Measurements from ENCODE around the gene MAP7. TPM values are rescaled to one million over a fixed set of nuclear protein-coding genes. Genes with fewer than 3 reads are reported as not detected.

Gene MAP7
- polyA plus RNA-seq, 2 of the 4 experiments (the other 2 are of a cell fraction), result 60.6 to 64.5 TPM

DNA sequence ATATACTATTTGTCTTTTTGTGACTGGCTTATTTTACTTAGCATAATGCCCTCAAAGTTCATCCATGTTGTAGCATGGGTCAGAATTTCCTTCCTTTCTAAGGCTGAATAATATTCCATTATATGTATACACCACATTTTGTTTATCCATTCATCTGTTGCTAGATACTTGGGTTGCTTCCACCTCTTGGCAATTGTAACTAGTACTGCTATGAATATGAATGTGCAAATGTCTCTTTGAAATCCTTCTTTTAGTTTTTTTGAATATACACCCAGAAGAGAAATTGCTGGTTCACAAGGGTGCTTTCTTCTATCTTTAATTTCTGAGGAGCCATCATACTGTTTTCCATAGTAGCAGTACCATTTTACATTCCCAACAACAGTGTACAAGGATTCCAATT, 21.3 kb upstream of the MAP7 start:
- no peak overlapping the region for H3K27ac ChIP-seq
- no peaks in the 10 kb centered on the region for H3K9me3 ChIP-seq
- ChIA-PET CTCF (no interaction called here), POLR2A (no interaction called here)
- no peak overlapping the region for H3K4me2 ChIP-seq
- no peak for TF ChIP-seq KDM5A (IDR thresholded peaks at IDR 0.05)
- no peak for TF ChIP-seq JUN (IDR thresholded peaks at IDR 0.05)
- no peak for TF ChIP-seq RARB (CRISPR knock-in tag; IDR thresholded peaks at IDR 0.05)
- no peak for TF ChIP-seq POLR2A (IDR thresholded peaks at IDR 0.05; ENCODE audit: low read length)
- TF ChIP-seq, protein P1, sequence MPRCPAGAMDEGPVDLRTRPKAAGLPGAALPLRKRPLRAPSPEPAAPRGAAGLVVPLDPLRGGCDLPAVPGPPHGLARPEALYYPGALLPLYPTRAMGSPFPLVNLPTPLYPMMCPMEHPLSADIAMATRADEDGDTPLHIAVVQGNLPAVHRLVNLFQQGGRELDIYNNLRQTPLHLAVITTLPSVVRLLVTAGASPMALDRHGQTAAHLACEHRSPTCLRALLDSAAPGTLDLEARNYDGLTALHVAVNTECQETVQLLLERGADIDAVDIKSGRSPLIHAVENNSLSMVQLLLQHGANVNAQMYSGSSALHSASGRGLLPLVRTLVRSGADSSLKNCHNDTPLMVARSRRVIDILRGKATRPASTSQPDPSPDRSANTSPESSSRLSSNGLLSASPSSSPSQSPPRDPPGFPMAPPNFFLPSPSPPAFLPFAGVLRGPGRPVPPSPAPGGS (IDR thresholded peaks at IDR 0.05), result no peak
- TF ChIP-seq HEYL (CRISPR knock-in tag; IDR thresholded peaks at IDR 0.05), result no peak
- TF ChIP-seq, protein P2, sequence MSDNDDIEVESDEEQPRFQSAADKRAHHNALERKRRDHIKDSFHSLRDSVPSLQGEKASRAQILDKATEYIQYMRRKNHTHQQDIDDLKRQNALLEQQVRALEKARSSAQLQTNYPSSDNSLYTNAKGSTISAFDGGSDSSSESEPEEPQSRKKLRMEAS (IDR thresholded peaks at IDR 0.05), result no peak
- TF ChIP-seq, protein P3, sequence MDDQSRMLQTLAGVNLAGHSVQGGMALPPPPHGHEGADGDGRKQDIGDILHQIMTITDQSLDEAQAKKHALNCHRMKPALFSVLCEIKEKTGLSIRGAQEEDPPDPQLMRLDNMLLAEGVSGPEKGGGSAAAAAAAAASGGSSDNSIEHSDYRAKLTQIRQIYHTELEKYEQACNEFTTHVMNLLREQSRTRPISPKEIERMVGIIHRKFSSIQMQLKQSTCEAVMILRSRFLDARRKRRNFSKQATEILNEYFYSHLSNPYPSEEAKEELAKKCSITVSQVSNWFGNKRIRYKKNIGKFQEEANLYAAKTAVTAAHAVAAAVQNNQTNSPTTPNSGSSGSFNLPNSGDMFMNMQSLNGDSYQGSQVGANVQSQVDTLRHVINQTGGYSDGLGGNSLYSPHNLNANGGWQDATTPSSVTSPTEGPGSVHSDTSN (IDR thresholded peaks at IDR 0.05), result no peak
- no peak for TF ChIP-seq ZC3H11A (IDR thresholded peaks at IDR 0.05)
- TF ChIP-seq KDM1A (IDR thresholded peaks at IDR 0.05; ENCODE audit: low read depth), result no peak
- TF ChIP-seq HOXB13 (CRISPR knock-in tag; IDR thresholded peaks at IDR 0.05; ENCODE audit: low read depth), result no peak
- TF ChIP-seq MYC (IDR thresholded peaks at IDR 0.05; ENCODE audit: borderline replicate concordance, low read length), result no peak
- TF ChIP-seq, protein P4, sequence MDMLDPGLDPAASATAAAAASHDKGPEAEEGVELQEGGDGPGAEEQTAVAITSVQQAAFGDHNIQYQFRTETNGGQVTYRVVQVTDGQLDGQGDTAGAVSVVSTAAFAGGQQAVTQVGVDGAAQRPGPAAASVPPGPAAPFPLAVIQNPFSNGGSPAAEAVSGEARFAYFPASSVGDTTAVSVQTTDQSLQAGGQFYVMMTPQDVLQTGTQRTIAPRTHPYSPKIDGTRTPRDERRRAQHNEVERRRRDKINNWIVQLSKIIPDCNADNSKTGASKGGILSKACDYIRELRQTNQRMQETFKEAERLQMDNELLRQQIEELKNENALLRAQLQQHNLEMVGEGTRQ (IDR thresholded peaks at IDR 0.05), result no peak
- ATAC-seq (no peak), DNase-seq (ENCODE audit: low read depth in 1 of 2, low spot score in 1 of 2) (no peak), FAIRE-seq (no peak)
- no peak overlapping the region for H3K4me3 ChIP-seq
- H3K4me1 ChIP-seq, result 0 out of 3 replicates have a peak, but pooled peaks cover 4% of the 10 kb centered on the region

DNA sequence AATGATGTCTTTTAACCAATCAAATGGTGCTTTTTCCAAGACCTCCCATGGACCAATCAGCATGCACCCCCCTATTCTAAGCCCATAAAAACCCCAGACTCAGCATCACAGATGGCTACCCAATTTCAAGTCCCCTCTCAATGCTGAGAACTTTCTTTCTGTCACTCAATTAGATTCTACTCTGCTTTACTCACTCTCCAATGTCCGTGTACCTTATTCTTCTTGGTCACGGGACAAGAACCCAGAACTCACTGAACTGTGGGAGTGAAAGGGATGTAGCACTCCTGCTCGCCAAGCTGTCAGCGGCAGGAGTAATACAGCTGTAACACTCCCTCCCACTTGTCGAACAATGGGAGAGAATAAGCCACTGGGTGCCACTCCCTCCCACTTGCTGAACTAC, 20.8 kb upstream of the MAP7 start:
- ATAC-seq (no peak), FAIRE-seq (no peak), DNase-seq (ENCODE audit: low read depth in 1 of 2, low spot score in 1 of 2) (no peak)
- Histone ChIP-seq H3K4me1 (0 out of 3 replicates have a peak, but pooled peaks cover 4% of the 10 kb centered on the region), H3K4me2 (no peak overlapping the region), H3K9me3 (no peaks in the 10 kb centered on the region), H3K27ac (no peak overlapping the region), H3K4me3 (no peak overlapping the region)
- no peak for TF ChIP-seq SMC3 (IDR thresholded peaks at IDR 0.05)
- no peak for TF ChIP-seq ZC3H11A (IDR thresholded peaks at IDR 0.05)
- no peak for TF ChIP-seq FOSL2 (IDR thresholded peaks at IDR 0.05)
- TF ChIP-seq FOSL2 (CRISPR knock-in tag; IDR thresholded peaks at IDR 0.05), result no peak
- TF ChIP-seq, protein P5, sequence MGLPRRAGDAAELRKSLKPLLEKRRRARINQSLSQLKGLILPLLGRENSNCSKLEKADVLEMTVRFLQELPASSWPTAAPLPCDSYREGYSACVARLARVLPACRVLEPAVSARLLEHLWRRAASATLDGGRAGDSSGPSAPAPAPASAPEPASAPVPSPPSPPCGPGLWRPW (IDR thresholded peaks at IDR 0.05), result no peak
- TF ChIP-seq GATA3 (IDR thresholded peaks at IDR 0.05; ENCODE audit: borderline replicate concordance), result no peak
- TF ChIP-seq, protein P6, sequence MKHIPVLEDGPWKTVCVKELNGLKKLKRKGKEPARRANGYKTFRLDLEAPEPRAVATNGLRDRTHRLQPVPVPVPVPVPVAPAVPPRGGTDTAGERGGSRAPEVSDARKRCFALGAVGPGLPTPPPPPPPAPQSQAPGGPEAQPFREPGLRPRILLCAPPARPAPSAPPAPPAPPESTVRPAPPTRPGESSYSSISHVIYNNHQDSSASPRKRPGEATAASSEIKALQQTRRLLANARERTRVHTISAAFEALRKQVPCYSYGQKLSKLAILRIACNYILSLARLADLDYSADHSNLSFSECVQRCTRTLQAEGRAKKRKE (CRISPR knock-in tag; IDR thresholded peaks at IDR 0.05; ENCODE audit: low read depth), result no peak
- TF ChIP-seq NFE2L2 (conservative IDR thresholded peaks at IDR 0.05; ENCODE audit: low read length), result no peak
- no peak for TF ChIP-seq RARB (CRISPR knock-in tag; IDR thresholded peaks at IDR 0.05)
- no peak for TF ChIP-seq PHF8 (IDR thresholded peaks at IDR 0.05; ENCODE audit: borderline replicate concordance, low read depth)
- no peak for TF ChIP-seq ZSCAN20 (CRISPR knock-in tag; IDR thresholded peaks at IDR 0.05)
- CTCF ChIA-PET, result no interaction called here
- POLR2A ChIA-PET, result no interaction called here
- WGBS (ENCODE audit: missing lambda C conversion rate), result 93% methylated on average over 5 of the region's 5 CpGs

DNA sequence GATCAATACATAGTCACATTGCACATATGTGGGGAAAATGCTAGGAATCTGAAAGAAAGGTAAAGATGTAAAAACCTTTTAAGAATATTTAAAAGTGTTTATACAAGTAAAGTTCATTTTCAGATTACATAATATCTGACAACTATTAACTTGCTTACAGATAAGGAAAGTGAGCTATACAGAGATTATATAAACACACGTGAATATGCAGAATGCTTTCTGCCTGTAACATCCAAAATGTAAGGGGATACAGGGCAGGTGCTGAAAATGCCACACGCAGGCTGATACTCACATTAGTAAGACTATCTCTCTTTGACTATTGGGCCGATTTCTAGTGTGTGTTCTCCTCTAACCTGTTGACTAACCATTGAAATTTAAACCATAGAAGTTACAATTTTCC, 17.9 kb upstream of the MAP7 start:
- ChIA-PET POLR2A (no interaction called here), CTCF (interaction anchor here (1.0 kb wide), 1 partner anchor 21 kb away, joined by 3 read pairs; no protein-coding TSS in a partner anchor)
- DNase-seq (ENCODE audit: low read depth in 1 of 2, low spot score in 1 of 2) (no peak), ATAC-seq (no peak), FAIRE-seq (no peak)
- 0 out of 3 replicates have a peak, but pooled peaks cover 4% of the 10 kb centered on the region for H3K4me1 ChIP-seq
- H3K4me2 ChIP-seq, result no peak overlapping the region
- no peak overlapping the region for H3K4me3 ChIP-seq
- no peak overlapping the region for H3K27ac ChIP-seq
- whole genome bisulfite sequencing (ENCODE audit: missing lambda C conversion rate), result 64% methylated on average over 3 of the region's 3 CpGs
- H3K9me3 ChIP-seq, result no peaks in the 10 kb centered on the region
- TF ChIP-seq FOSL2 (IDR thresholded peaks at IDR 0.05) (no peak), FOSL2 (CRISPR knock-in tag; IDR thresholded peaks at IDR 0.05) (no peak), ZSCAN20 (CRISPR knock-in tag; IDR thresholded peaks at IDR 0.05) (no peak), HOXA7 (CRISPR knock-in tag; IDR thresholded peaks at IDR 0.05) (no peak), MYC (IDR thresholded peaks at IDR 0.05; ENCODE audit: borderline replicate concordance, low read length) (no peak), MAZ (IDR thresholded peaks at IDR 0.05; ENCODE audit: borderline replicate concordance, low read depth, low read length) (no peak), KDM5A (IDR thresholded peaks at IDR 0.05) (no peak), RAD21 (conservative IDR thresholded peaks at IDR 0.05 in 1 of 2, IDR thresholded peaks at IDR 0.05 in 1 of 2) (no peak), CBX2 (IDR thresholded peaks at IDR 0.05; ENCODE audit: borderline replicate concordance, low read depth) (no peak), JUNB (IDR thresholded peaks at IDR 0.05) (no peak)
- TF ChIP-seq, protein P7, sequence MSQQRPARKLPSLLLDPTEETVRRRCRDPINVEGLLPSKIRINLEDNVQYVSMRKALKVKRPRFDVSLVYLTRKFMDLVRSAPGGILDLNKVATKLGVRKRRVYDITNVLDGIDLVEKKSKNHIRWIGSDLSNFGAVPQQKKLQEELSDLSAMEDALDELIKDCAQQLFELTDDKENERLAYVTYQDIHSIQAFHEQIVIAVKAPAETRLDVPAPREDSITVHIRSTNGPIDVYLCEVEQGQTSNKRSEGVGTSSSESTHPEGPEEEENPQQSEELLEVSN (IDR thresholded peaks at IDR 0.05; ENCODE audit: borderline replicate concordance, low read depth), result no peak
- TF ChIP-seq, protein P4 (IDR thresholded peaks at IDR 0.05), result no peak
- TF ChIP-seq, protein P3 (IDR thresholded peaks at IDR 0.05), result no peak
